HepG2 (cell line): Measurements from ENCODE around the gene TSPAN31. TPM values are rescaled to one million over a fixed set of nuclear protein-coding genes. Genes with fewer than 3 reads are reported as not detected.

Experiments
- ARID4A ChIP-seq: sonication (generic); formaldehyde crosslinking; IDR thresholded peaks from 2 replicates; pipeline ENCODE4 v1.5.0; 2020; ENCODE audit warnings: mild to moderate bottlenecking, missing genetic modification reagents, borderline replicate concordance
- E2F5 ChIP-seq: sonication (generic); formaldehyde crosslinking; conservative IDR thresholded peaks from 2 replicates; pipeline ENCODE4 v1.4.0; 2020; ENCODE audit warnings: missing genetic modification reagents
- GFI1 ChIP-seq: sonication (generic); formaldehyde crosslinking; IDR thresholded peaks from 2 replicates; pipeline ENCODE4 v1.5.0; 2020; ENCODE audit warnings: missing genetic modification reagents, mild to moderate bottlenecking, borderline replicate concordance
- HNF1B ChIP-seq: sonication (generic); formaldehyde crosslinking; IDR thresholded peaks from 2 replicates; pipeline ENCODE4 v1.5.1; 2020; ENCODE audit warnings: mild to moderate bottlenecking, moderate library complexity, missing genetic modification reagents
- JUN ChIP-seq: sonication (generic); formaldehyde crosslinking; IDR thresholded peaks from 2 replicates; pipeline ENCODE4 v1.4.0; 2020; ENCODE audit warnings: mild to moderate bottlenecking, missing genetic modification reagents
- MAFG ChIP-seq: sonication (generic); formaldehyde crosslinking; IDR thresholded peaks from 2 replicates; pipeline ENCODE4 v1.5.1; 2020; ENCODE audit warnings: mild to moderate bottlenecking, missing genetic modification reagents
- NBN ChIP-seq: fragments of 450-650 bp; conservative IDR thresholded peaks from 2 replicates; pipeline ENCODE4 v1.6.1; 2017
- RNF2 ChIP-seq: fragments of 450-650 bp; conservative IDR thresholded peaks from 2 replicates; pipeline ENCODE4 v1.6.1; 2016; ENCODE audit warnings: low read depth
- STAT5B ChIP-seq: sonication (generic); formaldehyde crosslinking; IDR thresholded peaks from 2 replicates; pipeline ENCODE4 v1.4.0; 2020; ENCODE audit warnings: missing genetic modification reagents
- TAF1 ChIP-seq: sonication (generic); formaldehyde crosslinking; IDR thresholded peaks from 2 replicates; pipeline ENCODE4 v1.4.0; 2020; ENCODE audit warnings: missing genetic modification reagents
- TERF1 ChIP-seq: sonication (generic); formaldehyde crosslinking; IDR thresholded peaks from 2 replicates; pipeline ENCODE4 v1.8.0; 2022; ENCODE audit warnings: mild to moderate bottlenecking, missing genetic modification reagents, moderate library complexity
- ZC3H13 ChIP-seq: sonication (generic); formaldehyde crosslinking; IDR thresholded peaks from 2 replicates; pipeline ENCODE4 v1.8.1; 2023; ENCODE audit warnings: mild to moderate bottlenecking, missing genetic modification reagents, moderate library complexity
- ZFY ChIP-seq: sonication (generic); formaldehyde crosslinking; IDR thresholded peaks from 2 replicates; pipeline ENCODE4 v1.4.0; 2020; ENCODE audit warnings: missing genetic modification reagents
- ZNF329 ChIP-seq: sonication (generic); formaldehyde crosslinking; IDR thresholded peaks from 2 replicates; pipeline ENCODE4 v1.9.0; 2021; ENCODE audit warnings: low read depth, mild to moderate bottlenecking, missing genetic modification reagents
- ZNF496 ChIP-seq: sonication (generic); formaldehyde crosslinking; IDR thresholded peaks from 2 replicates; pipeline ENCODE4 v1.8.1; 2023; ENCODE audit warnings: mild to moderate bottlenecking, moderate library complexity, missing genetic modification reagents; ENCODE audit not compliant: insufficient replicate concordance
- ZNF792 ChIP-seq: IDR thresholded peaks from 2 replicates; pipeline ENCODE4 v1.6.1; 2016
- ZNF879 ChIP-seq: sonication (generic); formaldehyde crosslinking; IDR thresholded peaks from 2 replicates; pipeline ENCODE4 v1.8.1; 2023; ENCODE audit warnings: missing genetic modification reagents
- ZXDC ChIP-seq: sonication (generic); formaldehyde crosslinking; IDR thresholded peaks from 2 replicates; pipeline ENCODE4 v1.5.0; 2020; ENCODE audit warnings: mild to moderate bottlenecking, missing genetic modification reagents
- polyA plus RNA-seq, 8 experiments: library from polyadenylated mRNA; depleted of rRNA in 3 of 8; stranded (reverse) in 7 of 8; unstranded in 1 of 8; fragments of >200 nt; fragmentation: Illumina TruSeq in 4 of 8; extraction: Trizol in 4 of 8; gene quantifications; 2 replicates each; pipeline versions ENCODE4 v1.2.1 to v1.2.3, GENCODE V29; 2011 to 2016; ENCODE audit warnings: low read depth in 4 of 8, missing spikeins in 1 of 8, mixed read lengths in 1 of 8; ENCODE audit not compliant: insufficient read depth in 1 of 8
- total RNA-seq, 5 experiments: library from RNA; depleted of rRNA; stranded (reverse); fragments of >200 nt; fragmentation: Illumina TruSeq; extraction: Trizol; gene quantifications; 2 replicates each; pipeline ENCODE4 v1.2.3, GENCODE V29; 2016; ENCODE audit warnings: low read depth in 1 of 5

The TSPAN31 gene
- total and polyA plus RNA-seq, 2 of the 13 experiments (the other 11 are each of a cell fraction or from before 2014, with no cell fraction given): 10.4 to 24.6 TPM

GRCh38 chr12:57765003-57765697 is 20.3 kb downstream of the TSPAN31 start (continued):
- TF ChIP-seq ZXDC (CRISPR knock-in tag) (no peak), JUN (CRISPR knock-in tag) (no peak), E2F5 (CRISPR knock-in tag) (no peak), ZNF496 (CRISPR knock-in tag) (no peak), ZNF329 (CRISPR knock-in tag) (no peak), GFI1 (CRISPR knock-in tag) (no peak; the same call in 1 of the 2 replicates), STAT5B (CRISPR knock-in tag) (no peak), ZNF792 (CRISPR knock-in tag) (no peak), TAF1 (no peak), ZNF879 (CRISPR knock-in tag) (no peak), HNF1B (CRISPR knock-in tag) (peak; percentile 77), ARID4A (CRISPR knock-in tag) (peak; percentile 40; the same call in 1 of the 2 replicates), RNF2 (no peak; the same call in 1 of the 2 replicates), ZFY (no peak), NBN (no peak), MAFG (CRISPR knock-in tag) (no peak), ZC3H13 (CRISPR knock-in tag) (peak; percentile 47; the same call in 1 of the 2 replicates), TERF1 (CRISPR knock-in tag) (no peak)
